ENCODE results near the gene RNU1-4.
"Not testable (repeated sequence)": the region's sequence is repeated elsewhere in the genome, so short reads cannot be mapped to it uniquely, and the experiment has no call there.

Gene RNU1-4

GRCh38 chr1:16764820-16765655 lies 24.7 kb downstream of the RNU1-4 start:
- not testable (repeated sequence) for DNase-seq (ENCODE audit: extremely low read depth in 1 of 2, low read depth in 1 of 2)

DNA sequence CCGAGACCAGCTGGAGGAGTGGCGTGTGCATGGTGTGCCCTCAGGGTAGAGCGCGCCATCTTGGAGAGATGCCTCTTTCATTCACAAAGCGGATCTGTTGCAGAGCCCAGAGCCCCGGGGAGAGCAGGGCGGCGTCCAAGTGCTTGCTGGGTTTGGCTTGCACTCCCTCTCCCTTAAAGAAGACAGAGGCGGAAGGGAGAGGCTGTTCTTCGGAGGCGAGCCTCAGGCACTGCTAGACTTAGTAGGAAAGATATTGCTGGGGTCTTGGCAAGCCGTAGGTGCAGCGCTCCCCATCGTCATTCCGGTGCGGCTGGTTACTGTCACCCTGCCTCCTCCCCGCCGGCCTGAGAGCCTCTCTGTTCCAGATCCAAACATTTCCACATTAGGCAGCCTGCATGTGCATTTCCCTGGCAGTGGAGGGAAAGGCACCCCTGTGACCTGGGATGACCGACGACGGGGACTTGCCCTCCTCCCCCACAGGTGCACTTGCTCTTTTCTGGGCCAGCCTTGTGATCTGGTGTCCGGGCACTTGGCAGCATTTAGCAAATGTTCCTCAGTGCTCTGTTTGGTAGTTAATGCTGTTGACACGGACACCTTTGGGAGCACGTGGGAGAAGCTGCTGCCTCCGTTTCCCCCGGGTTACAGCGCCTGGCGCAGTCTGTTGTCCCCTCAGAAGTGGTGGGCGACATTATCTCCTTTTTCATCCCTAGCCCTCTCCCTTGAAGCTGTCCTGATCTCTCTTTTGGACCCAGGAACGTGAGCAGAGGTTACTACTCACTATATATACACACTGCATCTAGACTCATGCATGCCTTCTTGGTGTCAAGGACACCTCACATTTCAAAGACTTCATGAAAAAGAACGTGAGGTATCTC lies 25.7 kb downstream of the RNU1-4 start:
- not testable (repeated sequence) for DNase-seq (ENCODE audit: extremely low read depth in 1 of 2, low read depth in 1 of 2)

- not testable (repeated sequence) for DNase-seq (ENCODE audit: extremely low read depth in 1 of 2, low read depth in 1 of 2)
These were observed 26.5 kb downstream of the RNU1-4 start for GRCh38 chr1:16766689-16767256.

DNA sequence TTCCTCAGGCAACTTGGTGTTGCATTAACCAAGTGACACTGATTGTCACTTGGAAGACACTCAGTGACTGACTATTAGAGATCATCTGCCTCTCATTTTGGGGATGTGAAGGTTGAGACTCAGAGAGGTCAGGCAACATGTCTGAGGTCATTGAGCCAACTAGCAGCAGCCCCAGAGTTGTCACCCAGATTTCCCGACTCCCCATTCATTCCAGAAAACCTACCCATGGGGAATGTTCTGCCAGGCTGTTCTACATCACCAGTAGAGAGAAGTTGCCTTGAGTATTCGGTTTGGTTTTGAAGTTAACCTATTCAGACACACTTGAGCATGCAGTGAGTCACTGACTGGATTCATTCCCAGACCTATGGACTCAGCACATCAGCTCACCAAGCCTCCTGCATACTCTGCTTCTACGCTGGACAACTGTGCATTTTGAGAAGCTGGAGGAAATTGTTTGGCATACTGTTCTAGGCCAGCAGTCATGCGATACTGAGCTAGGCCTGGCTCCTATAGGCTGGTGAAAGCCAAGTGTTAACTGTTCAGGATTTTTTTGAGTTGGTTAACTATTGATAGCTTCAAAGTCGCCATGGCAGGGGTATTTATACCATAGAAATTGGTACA lies 29.9 kb downstream of the RNU1-4 start:
- DNase-seq (ENCODE audit: extremely low read depth in 1 of 2, low read depth in 1 of 2): not testable (repeated sequence)

GRCh38 chr1:16770896-16771446 lies 30.7 kb downstream of the RNU1-4 start:
- DNase-seq (ENCODE audit: extremely low read depth in 1 of 2, low read depth in 1 of 2): not testable (repeated sequence)

DNA sequence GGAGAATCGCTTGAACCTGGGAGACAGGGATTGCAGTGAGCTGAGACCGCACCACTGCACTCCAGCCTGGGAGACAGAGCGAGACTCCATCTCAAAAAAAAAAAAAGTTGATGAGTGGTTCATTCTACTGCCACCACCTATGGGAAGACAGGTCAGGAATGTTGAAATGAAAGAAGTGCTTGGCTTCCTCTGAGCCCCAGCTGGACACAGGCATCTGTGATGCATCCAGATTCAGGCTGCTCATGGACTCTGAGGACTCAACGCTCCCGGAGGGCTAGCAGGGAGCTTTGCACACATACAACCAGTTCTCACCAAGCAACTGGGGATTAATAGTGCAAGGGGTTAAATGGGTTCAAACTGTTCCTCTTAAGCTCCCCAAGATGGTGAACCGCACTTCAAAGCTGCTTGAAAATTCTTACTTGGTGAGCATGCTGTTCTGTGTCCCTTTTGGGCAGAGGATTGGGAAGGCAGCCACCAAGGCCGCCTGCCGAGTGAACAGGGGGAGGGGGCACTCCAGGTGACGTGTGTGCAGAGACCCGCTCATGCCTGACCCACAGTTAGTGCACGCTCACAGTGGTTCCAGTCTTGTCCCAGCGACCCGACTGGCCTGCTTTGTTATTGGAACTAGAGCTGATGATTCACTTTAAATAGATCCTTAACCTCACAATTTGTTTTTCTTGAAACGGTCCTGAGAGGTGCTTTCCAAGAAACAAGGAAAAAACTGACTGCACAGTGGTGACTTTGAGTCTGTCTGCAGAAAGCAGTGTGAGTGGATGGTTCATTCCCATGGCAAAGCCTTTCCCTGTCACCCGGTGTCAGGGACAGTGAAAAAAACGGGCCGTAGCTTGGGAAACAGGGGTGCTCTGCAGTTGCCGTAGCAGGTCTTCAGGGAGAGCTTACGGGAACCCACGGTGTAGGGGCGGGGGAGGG lies 32.2 kb downstream of the RNU1-4 start:
- DNase-seq (ENCODE audit: extremely low read depth in 1 of 2, low read depth in 1 of 2): not testable (repeated sequence)

GRCh38 chr1:16773205-16773596 lies 32.9 kb downstream of the RNU1-4 start:
- not testable (repeated sequence) for DNase-seq (ENCODE audit: extremely low read depth in 1 of 2, low read depth in 1 of 2)

- DNase-seq (ENCODE audit: extremely low read depth in 1 of 2, low read depth in 1 of 2): not testable (repeated sequence)
These were observed 33.4 kb downstream of the RNU1-4 start for GRCh38 chr1:16773723-16774122.

GRCh38 chr1:16774773-16775172 lies 34.5 kb downstream of the RNU1-4 start:
- DNase-seq (ENCODE audit: extremely low read depth in 1 of 2, low read depth in 1 of 2): not testable (repeated sequence)

DNA sequence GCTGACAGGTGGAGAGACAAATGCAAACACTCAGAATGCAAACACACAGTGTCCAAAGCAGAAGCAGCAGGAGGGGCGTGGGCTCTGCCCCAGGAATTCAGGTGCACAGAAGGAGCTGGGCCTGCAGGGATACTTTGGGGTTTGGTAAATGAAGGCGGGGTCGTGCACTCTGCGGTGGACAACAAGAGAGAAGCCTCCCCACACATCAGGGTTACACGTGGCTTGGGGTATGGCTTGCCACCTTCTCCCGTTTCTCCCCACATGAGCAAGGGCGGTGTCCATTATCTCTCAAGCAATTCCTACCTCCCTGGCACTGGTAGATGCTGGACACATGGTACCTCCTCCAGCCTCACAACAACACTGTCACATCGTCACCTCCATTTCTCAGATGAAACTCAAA lies 35.0 kb downstream of the RNU1-4 start:
- DNase-seq (ENCODE audit: extremely low read depth in 1 of 2, low read depth in 1 of 2): not testable (repeated sequence)

DNA sequence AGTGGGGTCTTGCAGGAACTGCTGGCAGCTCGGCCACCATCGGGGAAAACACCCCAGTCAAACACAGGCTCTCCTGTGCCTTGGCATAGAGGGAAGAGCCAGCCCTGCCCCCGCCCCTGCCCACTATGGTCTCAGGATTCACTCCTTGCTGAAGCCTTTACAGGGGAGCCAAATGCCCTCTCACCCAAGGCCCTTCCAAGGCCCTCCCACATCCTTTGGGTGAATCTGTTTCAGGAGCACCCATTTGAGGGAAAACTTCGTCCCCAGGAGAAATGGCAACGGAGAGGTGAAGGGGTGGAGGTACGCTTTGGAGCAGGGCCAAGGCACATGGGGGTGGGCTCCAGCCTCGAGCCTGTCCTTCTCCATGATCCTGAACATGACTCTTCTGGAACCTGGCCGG lies 35.9 kb downstream of the RNU1-4 start:
- DNase-seq (ENCODE audit: extremely low read depth in 1 of 2, low read depth in 1 of 2): not testable (repeated sequence)

DNA sequence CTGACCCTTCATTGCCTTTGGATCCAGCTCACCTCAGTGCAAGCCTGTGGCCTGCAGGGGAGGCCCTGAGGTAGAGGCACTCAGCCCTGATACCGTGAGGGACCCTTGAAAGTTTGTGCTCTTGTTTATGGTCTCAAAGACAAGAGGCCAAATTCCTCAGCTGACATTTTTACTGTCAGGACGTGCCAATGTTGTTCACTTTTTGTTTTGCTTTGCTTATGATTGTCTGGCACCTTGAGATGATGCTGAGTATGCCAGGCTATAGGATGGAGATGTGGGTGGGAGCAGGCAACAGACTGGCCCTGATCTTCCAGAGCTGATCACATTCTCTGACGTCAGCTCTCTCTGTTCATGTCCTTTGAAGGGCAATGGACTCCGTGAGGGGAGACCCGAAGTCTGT lies 36.5 kb downstream of the RNU1-4 start:
- DNase-seq (ENCODE audit: extremely low read depth in 1 of 2, low read depth in 1 of 2): not testable (repeated sequence)

DNA sequence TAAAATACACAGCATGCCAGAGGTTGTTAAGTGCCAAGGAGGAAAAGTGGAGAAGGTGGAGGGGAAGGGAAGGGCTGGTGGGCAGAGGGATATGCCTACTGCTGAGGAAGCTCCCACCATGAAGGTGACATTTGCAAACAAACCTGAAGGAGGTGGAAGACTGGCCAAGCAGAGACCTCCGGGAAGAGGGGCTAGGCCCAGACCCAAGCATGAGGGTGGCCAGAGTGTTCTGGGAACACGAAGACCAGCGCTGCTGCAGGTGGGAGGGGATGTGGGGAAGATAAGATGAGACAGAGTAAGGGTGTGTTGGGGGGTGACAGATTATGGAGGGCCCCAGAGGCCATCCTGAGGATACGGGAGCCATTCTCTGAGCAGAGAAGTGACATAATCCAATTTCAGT lies 37.5 kb downstream of the RNU1-4 start:
- not testable (repeated sequence) for DNase-seq (ENCODE audit: extremely low read depth in 1 of 2, low read depth in 1 of 2)

DNA sequence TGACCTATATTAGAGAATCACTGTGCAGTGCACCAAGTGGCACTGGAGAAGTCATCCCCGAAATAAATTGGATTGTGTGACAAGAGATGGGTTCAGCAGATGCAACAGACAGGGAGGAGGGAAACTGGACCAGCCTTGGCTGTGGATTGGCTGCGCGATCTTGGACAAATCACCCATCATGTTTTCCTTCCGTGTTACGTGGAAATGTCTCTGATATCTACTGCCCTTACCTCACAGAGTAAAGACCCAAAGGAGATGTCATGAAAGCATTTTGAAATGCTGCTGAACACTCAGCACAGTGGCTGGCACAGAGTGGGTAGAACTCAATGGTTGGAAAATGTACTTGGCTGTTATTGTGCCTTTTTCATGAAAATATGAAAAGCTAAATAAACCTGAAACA lies 39.2 kb downstream of the RNU1-4 start:
- not testable (repeated sequence) for DNase-seq (ENCODE audit: extremely low read depth in 1 of 2, low read depth in 1 of 2)

DNA sequence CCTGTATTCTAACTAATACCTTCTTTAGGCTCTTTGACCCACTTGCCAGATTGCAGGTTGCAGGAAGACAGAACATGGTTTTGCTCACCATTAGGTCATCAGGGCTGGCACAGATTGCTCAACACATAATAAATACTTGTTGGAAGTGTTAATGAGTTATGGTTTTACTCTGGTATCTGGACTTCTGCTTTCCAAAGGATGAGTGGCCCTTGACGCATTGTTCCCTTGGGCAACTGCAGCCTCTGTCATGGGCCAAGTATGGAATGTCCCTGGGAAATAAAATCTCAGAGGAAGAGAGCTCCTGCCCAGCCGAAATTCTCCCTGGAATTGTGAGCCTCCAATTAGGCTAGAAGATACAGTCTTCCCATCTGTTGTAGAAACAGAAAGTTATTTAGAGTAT lies 40.7 kb downstream of the RNU1-4 start:
- not testable (repeated sequence) for DNase-seq (ENCODE audit: extremely low read depth in 1 of 2, low read depth in 1 of 2)

- not testable (repeated sequence) for DNase-seq (ENCODE audit: extremely low read depth in 1 of 2, low read depth in 1 of 2)
These were observed 41.3 kb downstream of the RNU1-4 start for GRCh38 chr1:16781625-16782024.

GRCh38 chr1:16784955-16785354 lies 44.6 kb downstream of the RNU1-4 start:
- DNase-seq (ENCODE audit: extremely low read depth in 1 of 2, low read depth in 1 of 2): not testable (repeated sequence)

DNA sequence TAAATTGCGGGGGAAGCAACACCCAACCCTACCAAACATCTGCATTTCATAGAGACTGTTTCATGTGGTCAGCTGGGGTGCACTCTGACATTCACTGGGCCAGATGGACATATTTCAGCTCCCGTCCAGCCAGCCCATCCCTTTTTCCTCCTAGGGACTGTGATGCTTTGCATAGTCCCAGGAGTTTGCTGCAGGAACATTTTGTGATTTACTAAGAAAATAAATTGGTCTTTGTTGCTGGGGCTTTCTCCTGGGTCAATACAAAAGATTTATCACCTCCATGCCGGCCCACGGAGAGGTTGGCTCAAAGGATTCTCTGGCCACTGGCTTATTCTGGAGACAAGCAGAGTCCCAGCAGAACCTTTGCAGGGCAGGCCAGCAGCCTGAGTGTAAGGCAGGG lies 46.0 kb downstream of the RNU1-4 start:
- not testable (repeated sequence) for DNase-seq (ENCODE audit: extremely low read depth in 1 of 2, low read depth in 1 of 2)

- DNase-seq (ENCODE audit: extremely low read depth in 1 of 2, low read depth in 1 of 2): not testable (repeated sequence)
These were observed 46.9 kb downstream of the RNU1-4 start for GRCh38 chr1:16787175-16787574.

All from stimulated activated CD8-positive, alpha-beta memory T cell treated with anti-CD3 and anti-CD28 coated beads, Interleukin-7, amount 100 ng/mL, for 48 hours (primary cell).